CD4-positive, alpha-beta T cell treated with Interleukin-12 subunit alpha and Interleukin-12 subunit beta, for 1 hour (primary cell): Measurements from ENCODE around the gene RASAL2.

Experiments used
- DNase-seq: peaks from one replicate; pipeline ENCODE4 v3.0.0-alpha.2; 2020

Gene RASAL2

DNA sequence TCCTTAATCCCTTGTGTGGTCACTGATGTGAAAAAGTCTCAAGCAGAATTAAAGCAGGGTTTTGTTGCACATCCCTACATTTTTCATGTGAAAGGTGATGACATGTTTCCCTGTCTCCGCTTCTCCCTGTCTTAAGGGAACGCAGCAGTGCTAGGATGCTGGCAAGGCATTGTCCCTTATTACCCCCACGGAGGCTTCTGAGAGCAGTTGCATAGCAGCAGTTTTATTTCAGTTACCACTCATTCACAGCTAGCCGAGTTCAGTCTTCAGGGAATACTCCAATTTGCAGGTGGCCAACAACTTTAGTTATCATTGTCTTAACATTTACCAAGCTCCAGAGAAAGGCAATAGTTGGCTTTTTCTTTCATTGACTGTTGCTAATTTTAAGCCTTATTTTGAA is 313.8 kb downstream of the RASAL2 start:
- DNase-seq = no peak

DNA sequence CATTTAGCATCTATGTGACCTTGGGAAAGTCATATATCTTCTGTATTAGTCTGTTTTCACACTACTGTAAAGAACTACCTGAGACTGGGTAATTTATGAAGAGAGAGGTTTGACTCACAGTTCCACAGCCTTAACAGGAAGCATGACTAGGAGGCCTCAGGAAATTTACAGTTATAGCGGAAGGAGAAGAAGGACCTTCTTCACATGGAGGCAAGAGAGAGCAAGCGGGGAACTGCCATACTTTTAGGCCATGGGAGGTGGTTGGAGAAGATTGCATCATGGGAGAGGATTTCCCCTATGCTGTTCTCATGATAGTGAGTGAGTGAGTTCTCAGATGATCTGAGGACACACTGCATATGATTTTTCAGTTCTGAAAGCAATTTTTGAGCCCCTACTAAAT is 315.0 kb downstream of the RASAL2 start:
- DNase-seq = no peak

DNA sequence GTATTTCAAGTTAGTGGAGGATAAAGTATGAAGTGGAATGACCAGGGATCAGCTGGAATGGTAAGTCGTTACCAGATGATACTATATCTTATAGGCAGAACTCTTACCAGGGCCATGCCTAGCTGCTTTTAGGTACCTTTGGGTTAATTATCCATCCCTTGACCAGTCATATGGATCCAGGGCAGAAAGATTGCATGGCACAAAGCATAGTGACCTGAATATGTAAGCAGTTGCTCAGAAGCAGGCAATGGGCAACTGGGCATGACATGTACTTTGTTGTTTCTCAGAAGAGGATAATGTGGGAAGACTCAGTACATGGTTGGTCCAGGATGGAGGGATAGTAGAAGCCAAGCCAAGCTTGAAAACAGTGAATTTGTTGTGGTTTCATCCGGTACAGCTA is 315.6 kb downstream of the RASAL2 start:
- no peak for DNase-seq

DNA sequence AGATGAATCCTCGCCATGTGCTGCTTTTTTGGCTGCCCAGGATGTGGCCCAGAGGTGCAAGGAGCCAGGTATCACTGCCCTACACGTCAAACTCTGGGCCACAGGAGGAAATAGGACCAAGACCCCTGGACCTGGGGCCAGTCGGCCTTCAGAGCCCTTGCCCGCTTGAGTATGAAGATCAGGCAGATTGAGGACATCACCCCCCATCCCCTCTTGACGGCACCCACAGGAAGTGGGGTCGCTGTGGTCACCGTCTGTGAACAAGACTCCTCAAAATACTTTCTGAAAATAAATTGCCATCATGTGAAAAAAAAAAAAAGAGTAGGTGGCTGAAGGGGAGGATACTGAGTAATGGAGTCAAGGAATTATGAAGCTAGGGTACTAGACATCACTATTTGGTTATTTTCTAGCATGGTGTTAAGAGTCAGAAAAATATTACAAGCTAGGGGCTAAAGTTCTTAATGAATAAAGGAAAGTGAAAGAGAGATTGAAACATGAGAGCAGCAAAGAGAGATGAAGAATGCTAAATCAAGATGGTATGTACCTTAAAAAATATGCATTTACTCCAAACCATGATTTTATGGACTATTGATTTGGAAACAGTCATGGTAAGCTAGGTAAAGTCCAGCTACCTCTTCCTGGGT is 318.0 kb downstream of the RASAL2 start:
- DNase-seq = no peak

- no peak for DNase-seq
Observed at GRCh38 chr1:178412400-178412770, 318.5 kb downstream of the RASAL2 start.

- no peak for DNase-seq
Observed at GRCh38 chr1:178417858-178418257, 324.0 kb downstream of the RASAL2 start.

DNA sequence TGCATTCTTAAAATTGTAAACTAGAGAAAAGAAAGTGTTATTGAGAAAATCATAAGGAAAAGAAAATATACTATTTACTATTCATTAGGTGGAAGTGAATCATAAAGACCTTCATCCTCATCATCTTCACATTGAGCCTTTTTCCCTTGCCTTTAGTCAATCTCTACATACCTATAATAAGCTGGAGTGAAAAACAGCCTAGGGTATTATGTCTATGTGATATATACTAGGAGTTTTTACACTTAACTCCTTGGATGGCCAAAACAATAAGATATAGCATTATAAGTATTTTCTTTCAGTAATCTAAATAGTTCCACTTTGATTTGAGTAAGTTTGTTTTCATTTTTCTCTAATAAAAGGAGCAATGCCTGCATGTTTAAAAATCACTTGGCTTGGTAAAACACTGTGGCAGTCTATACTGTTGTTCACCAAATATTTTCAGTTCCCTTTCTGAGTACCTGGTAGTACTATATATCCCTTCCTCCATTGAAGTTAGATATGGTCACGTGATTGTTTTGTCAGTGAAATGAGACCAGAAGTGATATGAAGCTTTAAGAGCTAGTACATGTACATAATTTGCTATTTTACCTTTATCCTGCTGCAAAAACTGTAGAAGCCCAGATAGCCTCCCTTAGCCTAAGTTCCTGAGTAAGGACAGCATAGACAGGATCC is 324.5 kb downstream of the RASAL2 start:
- no peak for DNase-seq

DNA sequence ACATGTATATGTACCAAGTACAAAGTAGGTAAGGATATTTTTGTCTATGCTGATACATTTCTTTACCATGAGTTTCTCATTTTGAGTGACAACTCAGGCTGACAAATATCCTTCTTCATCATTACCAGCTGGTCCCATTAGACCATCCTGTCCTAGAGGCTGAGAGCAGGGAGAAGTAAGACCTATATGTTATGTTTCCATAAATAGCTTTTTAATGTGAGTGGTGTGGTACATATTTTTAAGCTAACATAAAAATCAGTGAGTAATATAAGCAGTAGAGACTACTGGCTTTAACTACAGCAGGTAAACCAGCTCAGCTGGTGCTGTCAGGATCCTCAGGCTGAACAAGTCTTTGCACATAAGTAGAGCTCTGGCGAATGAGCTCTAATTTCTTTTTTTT is 340.5 kb downstream of the RASAL2 start:
- DNase-seq = no peak

DNA sequence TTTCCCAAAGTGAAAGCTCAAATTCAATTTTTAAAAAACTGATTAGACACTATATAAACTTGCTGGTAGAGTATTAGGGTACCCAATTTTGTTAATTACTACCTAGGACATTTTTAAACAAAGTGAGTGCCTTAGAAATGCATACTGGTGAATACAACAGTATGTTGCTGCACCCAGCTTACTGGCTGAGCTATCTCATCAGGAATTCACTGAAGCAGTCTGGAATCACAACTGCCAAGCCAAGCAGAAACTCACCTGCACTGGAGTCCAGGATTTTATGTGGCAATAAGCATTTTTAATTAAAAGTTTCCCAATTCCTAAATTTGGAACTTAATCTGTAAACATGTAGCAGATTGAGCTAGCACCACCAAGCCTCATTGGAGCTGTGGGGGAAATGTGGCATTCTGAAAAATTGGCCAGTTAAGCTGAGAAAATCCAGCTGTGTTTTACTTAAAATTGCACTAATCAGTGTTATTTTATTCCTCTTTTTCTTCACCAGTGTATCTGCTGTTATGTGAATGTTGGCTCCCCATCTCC is 341.1 kb downstream of the RASAL2 start:
- no peak for DNase-seq

- DNase-seq = no peak
Observed at GRCh38 chr1:178436899-178437298, 343.0 kb downstream of the RASAL2 start.

DNA sequence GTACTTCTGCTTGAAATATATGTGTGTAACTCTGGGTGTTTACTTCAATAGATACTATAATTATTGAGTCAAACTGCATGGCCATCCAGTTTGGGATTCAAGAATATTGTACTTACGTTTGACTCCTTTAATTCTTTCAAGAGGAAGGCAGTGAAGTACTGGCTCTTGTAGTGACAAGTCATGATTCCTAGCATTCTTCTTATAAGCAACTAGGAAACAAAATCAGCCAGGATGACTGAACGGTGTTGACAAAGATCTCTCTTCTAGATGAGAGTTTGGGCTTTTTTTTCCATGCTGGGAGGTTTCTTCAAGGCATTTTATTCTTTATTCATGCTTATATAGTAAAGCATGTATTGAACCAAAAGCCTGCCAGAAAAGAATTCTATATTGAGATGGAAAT is 344.5 kb downstream of the RASAL2 start:
- DNase-seq = no peak

GRCh38 chr1:178442925-178443324 is 349.0 kb downstream of the RASAL2 start:
- no peak for DNase-seq

DNA sequence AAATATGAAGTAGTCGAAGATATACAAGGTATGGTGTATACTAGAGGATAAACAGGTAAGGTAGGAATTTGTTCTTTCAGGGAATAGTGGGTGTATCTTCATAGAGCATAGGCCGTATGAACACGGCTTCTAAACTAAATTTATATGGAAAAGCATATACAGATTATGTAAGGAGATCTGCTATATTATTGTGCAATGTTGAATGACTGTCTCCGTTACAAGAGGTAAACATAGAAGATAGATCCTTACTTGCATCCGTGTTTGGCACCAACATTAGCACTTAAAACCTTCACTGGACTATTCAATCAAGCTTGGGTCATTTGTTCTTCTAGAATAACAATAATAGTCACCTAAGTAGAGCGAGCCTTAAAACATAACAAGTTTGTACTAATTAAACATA is 357.0 kb downstream of the RASAL2 start:
- DNase-seq = no peak

GRCh38 chr1:178451529-178451928 is 357.6 kb downstream of the RASAL2 start:
- DNase-seq = no peak

DNA sequence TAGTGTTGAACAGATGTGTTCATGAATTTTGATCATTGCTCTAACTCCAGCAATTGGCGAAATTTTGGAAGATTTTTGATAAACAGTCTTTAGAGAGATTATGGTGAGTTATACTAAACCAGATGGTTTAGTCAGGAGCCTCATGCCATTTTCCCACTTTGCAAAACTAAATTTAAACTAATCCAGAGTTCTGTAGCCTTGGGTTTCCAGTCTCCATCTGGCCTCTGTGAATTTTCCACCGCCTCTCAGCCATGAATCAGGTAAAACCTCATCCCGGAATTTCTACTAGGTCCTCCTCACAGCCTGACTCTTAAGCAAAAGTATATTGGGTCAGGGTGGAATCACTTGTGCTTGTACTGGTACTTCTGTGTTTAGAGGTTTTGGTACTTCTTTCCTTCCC is 358.1 kb downstream of the RASAL2 start:
- DNase-seq = no peak

GRCh38 chr1:178456472-178456871 is 362.6 kb downstream of the RASAL2 start:
- no peak for DNase-seq

GRCh38 chr1:178457651-178458050 is 363.7 kb downstream of the RASAL2 start:
- DNase-seq = no peak

- DNase-seq = no peak
Observed at GRCh38 chr1:178458203-178458602, 364.3 kb downstream of the RASAL2 start.

GRCh38 chr1:178461104-178461503 is 367.2 kb downstream of the RASAL2 start:
- DNase-seq = no peak

- DNase-seq = no peak
Observed at GRCh38 chr1:178461701-178462100, 367.8 kb downstream of the RASAL2 start.

DNA sequence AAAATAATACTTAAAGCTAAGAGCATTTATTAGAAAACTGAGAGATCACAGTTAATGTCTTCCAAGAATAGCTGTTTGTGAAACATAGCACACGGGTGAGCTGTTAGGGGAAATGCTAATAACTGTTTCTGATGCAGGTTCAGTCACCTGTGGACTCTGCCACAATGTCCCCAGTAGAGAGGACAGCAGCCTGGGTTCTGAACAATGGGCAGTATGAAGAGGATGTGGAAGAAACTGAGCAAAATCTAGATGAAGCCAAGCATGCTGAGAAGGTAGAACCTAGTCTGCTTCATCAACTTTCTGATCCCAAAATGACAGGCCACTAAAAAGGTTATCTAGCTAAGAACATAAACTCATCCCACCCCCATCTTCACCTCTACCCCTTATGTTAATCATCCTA is 370.2 kb downstream of the RASAL2 start:
- DNase-seq = no peak

DNA sequence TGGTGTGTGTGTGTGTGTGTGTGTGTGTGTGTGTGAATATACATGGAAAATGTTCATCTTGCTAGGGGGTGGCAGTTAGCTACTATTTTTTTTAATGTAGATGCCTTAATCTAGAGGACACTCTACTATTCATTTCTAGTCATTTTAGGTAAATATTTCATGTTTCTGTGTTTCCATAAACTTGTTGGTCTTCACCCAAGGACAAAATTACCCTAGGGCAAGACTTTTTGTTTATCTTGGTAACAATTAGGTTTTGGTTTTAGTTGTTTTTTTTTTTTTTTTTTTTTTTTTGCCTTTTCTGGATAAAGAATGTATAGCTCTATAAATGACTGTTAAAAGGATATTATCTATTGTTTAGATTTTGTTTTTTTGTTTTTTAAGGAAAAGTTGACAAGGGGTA is 370.7 kb downstream of the RASAL2 start:
- DNase-seq = no peak

GRCh38 chr1:178465011-178465410 is 371.1 kb downstream of the RASAL2 start:
- DNase-seq = no peak

- no peak for DNase-seq
Observed at GRCh38 chr1:178467837-178468236, 373.9 kb downstream of the RASAL2 start.

DNA sequence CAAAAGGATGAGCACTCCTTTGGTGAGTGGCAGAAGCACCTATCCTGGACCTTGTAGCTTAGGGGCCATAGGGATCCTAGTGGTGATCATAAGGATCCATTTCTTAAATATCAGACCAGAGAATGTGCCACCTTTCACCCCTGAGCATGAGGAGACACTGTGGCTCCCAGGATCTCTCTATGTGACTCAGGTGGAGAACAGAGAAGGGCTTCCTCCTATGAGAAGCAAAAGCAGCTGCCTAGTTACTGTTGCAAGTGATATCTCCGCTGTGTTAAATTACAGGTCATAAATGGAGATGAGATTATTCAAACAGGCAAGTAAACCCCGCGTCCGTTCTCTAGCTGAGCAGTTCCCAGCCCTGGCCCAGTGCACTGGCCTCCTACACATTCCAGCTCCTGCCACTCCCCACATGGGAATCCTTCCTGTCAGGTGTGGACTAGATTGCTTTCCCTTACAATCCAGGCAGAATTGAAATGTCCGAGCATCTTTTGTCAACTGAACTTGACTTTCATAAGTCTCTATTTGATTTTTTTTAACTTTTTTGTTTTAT is 376.6 kb downstream of the RASAL2 start:
- DNase-seq = no peak
